OCI-LY1 (cell line): Measurements from ENCODE around the gene TAF3.

ENCODE experiments used
- EZH2 ChIP-seq: fragments of 200-600 bp; sonication (generic), shearing (Covaris generic); IDR thresholded peaks from 2 replicates; pipeline ENCODE4 v1.8.0; 2017; ENCODE audit warnings: borderline replicate concordance, mixed run types, mild to moderate bottlenecking, antibody characterized with exemption, low read length, moderate library complexity, mixed read lengths
- TF ChIP-seq, protein P1 (sequence below): fragments of 200-600 bp; sonication (generic), shearing (Covaris generic); IDR thresholded peaks from 2 replicates; pipeline ENCODE4 v1.5.1; 2017; ENCODE audit warnings: mild to moderate bottlenecking, antibody characterized with exemption, low read length, moderate library complexity, mixed read lengths

DNA sequence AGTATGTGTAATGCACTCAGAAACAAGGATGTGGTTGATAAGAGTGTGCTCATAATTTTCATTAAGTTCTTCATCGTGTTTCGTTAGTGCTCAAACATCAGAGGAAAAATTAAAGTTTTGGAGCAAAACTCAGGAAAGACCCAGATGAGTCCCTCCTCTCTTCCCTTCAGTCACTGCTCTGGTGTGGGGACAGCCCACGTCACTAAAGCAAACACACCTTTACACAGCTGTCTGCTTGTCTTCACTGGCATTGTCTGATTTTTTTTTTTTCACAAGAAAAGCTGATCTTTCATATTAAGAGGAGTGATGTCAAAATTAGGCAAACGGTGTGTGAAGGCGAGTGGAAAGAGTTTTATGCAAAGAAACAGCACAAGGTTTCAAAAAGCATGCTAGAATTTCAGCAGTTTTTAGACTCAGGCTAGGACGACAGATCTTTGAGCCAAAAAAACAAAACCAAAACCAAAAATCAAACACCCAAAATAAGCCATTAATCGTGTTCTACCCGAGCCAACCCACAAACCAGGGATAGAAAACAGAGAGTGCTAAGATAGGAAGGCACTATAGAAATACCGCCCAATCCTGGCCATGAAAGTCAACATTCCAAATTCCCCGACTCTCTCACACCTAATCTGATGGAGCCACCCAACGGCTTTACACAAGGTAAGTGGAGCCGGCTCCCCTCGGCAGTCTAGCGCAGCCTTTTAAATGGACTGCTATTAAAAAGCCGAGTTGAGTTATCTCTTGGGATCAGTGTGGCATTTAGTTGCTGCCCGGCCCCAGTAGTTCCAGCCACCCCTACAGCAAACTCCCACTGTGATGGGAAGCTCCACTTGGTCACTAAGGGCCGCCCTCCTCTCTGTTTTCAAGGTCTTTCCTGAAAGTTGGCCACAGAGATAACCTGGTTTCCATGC lies 208.3 kb downstream of the TAF3 start:
- TF ChIP-seq, protein P1, sequence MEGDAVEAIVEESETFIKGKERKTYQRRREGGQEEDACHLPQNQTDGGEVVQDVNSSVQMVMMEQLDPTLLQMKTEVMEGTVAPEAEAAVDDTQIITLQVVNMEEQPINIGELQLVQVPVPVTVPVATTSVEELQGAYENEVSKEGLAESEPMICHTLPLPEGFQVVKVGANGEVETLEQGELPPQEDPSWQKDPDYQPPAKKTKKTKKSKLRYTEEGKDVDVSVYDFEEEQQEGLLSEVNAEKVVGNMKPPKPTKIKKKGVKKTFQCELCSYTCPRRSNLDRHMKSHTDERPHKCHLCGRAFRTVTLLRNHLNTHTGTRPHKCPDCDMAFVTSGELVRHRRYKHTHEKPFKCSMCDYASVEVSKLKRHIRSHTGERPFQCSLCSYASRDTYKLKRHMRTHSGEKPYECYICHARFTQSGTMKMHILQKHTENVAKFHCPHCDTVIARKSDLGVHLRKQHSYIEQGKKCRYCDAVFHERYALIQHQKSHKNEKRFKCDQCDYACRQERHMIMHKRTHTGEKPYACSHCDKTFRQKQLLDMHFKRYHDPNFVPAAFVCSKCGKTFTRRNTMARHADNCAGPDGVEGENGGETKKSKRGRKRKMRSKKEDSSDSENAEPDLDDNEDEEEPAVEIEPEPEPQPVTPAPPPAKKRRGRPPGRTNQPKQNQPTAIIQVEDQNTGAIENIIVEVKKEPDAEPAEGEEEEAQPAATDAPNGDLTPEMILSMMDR = no peak
- no peak for TF ChIP-seq EZH2
